ENCODE data around the gene PHYH.
"Not testable (repeated sequence)": the region's sequence is repeated elsewhere in the genome, so short reads cannot be mapped to it uniquely, and the experiment has no call there.

The PHYH gene

DNA sequence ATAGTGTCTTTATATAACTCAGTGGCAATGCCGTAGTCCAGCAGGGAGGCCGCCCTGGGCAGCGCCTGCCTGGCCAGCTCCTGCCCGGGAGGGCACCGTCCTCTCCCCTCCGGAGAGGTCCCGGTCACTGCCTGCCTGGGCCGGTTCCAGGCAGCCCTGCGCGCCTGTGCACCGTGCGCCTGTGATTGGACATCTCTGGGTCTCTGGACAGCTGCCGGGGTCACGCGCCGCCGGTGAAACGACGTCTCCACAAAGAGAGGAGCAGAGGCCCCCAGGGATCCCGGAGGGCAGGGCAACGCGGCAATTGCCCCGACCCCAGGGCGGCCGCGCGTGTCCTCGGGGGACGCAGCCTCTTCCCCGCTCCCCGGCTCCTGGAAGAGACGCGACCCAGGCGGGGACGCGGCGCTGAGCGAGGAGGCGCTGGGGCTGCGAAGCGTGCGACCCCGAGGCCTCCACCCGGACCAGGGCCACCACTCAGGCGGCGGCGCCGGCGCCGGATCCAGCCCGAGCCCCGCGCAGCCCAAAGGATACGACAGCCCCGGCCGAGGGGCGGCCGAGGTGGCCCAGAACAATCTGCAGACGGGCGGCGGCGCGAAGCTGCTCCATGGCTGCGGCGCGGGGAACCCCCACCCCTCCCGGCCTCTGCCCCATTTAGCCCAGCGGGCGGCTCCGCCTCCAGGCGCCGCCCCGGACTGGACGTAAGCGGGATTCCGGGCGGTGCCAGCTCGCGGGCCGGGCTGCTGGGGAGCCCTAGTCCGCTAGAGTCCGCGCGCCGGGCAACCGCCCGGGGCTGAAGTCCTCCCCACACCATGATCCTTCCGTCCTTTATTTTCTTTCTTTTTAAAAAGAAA, at the start of gene PHYH:
PHYH (minus strand) TSS at position 628 of the 851 bp plus-strand sequence; CDS start at position 606, 22 bp downstream.
- DNase-seq, result peak; percentile 81

DNA sequence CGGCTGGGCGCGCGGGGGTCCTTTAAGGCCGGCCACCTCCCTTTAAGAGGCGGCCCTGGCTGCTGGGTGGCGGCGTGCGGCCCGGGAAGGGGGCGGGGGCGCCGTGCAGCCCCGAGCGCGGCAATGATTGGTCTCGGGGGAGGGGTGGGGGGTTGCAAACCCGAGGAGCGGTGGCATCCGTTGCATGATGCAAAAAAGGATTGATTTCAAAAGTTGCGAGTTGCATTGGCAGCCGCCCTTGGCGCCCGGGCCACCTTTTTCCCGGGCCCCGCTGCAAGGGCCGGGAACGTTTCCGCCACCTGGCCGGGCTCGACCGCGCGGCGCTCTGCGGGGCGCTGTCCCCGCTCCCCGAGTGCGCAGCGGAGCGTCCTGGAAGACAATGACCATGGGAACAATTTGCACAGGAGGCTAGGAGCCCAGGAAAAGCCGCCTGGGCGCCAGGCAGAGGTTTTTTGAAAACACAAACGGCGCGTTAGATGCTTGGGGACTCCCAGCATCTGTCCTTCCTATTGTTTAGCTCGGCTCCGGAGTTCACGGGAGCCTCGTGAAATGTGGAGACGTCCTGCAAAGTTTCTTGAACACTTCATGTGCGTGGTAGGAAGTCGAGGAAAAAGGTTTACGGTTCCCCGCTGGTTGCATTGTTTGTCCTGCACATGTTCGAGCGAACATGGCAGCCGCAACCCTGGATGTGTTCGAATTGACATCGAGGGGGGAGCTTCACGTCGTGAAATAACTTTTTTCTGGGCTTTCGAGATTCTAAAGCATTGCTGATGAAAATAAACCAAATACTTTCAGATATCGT, 48.6 kb upstream of the PHYH start, which contains the start of gene SEPHS1:
SEPHS1 (minus strand) TSS at position 78 of the 802 bp plus-strand sequence. CDS start 3,343 bp downstream, outside the sequence.
- DNase-seq, result peak; percentile 89

DNA sequence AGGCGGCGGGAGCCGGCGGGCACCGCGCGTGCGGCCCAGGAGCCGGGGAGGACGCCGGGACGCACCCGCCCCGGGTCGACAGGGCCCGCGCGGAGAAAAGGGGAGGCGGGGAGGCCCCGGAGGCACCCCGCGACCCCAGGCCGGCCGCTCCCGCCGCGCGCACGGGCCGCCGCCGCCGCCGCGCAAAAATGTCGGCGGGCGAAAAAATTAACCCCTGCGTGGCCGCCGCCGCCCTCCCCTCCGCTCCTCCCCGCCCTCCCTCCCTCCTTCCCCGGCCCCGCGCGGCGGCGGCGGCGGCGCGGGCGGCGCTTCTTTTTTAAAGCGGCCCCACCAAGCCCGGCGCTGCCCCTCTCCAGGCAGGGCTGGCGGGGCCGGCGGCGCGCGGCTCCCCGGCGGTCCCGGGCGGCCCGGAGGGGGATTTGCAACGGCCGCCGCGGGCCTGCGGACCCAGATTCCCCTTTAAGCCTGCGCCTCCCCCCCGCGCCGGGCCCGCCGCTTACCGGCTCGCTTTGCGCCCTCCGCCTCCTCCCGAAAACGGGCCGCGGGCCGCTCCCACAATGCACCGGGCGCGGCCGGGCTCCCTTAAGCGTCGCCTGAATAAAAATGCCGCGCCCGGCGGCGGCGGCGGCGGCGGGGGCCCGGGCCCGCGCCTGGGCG, 47.8 kb upstream of the PHYH start:
- DNase-seq, result peak; percentile 85

DNA sequence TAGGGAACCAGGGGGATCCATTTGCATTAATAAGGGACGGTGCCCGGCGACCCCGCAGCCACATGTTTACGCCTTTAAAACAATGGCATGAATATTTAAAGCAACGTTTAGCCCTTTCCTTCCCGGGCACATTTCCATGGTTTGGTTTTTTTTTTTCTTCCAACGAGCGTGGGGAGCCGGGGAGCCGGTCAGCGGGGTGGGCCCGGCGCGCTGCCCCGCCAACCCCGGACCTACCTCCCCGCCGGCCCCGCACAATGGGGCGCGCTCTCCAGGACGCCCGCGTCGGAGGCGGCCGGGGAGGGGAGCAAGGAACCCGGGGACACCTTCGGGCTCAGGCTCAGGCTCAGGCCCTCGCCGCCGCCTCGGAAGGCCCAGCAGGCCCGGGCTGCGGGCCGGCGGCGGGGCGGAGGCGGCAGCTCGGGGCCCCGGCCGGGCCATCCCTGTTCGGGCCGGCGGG, 47.2 kb upstream of the PHYH start:
- peak; percentile 23 for DNase-seq

DNA sequence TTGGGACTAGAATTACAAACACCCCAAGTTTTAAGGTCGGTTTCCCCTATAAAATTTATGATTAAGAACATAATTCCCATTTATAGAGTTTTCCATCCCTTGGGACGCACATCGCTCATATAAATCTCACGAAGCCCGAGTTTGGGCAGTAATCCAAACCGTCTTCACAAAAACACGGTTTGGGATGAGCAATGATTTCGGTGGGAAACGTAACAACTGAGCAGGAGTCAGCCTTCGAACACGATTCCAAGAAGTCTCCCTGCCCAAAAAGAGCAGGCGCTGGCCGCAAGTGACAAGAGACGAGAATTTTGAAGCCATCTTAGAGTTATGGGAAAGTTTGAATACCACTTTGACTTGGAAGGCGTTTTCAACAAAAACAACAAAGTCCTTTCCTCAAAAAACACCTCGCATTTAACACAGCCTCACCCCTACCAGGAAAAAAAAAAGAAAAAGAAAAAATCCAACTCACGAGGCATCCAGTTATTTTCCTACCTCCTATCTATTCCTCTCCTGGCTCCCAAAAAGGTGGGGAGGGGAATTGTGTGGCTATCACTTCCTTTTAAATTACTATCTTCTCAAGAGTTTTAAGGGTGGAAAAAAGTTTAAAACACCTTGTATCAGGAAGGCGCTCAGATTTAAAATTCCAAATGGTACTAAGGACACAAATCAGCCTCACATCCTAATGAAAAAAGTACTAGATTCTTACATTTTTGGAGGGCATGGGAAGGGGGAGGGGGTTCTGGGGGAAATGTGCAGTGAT, 46.6 kb upstream of the PHYH start:
- DNase-seq, result no peak

DNA sequence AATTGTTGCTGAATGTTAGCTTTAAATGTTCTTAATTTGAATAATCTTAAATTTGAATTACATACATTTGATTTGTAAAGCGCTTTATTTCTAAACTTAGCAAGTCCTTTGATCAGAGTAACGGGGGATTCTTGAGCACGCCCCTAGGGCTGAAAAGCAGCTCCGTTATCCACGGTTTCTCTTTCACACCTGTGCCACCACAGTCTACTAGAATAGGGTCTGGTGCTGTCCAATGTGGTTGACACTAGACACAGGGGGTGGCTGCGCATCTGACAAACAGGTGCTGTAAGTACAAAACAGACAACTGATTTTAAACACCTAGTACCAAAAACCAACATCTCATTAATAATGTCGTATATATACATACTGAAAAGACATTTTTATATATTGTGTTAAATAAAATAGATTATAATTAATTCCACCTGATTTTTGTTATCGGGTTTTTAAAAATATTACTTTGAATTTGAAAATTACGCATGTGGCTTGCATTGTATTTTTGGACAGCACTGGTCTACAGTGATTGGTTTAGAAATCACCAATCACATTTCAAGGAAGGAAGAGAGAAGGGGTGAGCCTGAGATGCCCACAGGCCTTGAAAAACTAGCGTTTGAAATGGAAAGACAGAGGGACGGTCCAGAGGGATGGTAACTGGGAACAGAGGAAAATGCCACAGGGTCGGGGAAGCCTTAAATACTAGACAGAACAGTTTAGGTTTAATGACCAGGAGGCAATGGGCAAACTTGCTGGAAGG, 40.9 kb upstream of the PHYH start:
- DNase-seq, result peak; percentile 14

DNA sequence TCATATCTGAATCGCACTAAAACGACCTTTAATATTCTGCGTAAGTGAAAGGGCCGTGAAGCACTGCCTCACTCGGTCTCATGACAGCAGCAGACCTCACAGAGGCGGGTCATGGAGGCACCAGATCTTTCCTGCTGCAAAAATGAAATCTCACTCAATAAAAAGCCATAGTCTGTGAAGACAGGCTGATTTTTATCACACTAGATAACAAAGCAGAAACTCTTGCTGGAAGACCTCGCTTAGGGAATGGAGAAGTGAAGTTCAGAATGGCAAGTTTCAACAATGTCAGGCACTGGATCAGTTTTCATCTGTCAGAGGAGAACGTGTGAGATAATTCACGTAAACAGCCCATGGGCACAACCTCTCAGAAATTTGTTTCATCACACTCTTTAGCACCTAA, 40.2 kb upstream of the PHYH start:
- no peak for DNase-seq

DNA sequence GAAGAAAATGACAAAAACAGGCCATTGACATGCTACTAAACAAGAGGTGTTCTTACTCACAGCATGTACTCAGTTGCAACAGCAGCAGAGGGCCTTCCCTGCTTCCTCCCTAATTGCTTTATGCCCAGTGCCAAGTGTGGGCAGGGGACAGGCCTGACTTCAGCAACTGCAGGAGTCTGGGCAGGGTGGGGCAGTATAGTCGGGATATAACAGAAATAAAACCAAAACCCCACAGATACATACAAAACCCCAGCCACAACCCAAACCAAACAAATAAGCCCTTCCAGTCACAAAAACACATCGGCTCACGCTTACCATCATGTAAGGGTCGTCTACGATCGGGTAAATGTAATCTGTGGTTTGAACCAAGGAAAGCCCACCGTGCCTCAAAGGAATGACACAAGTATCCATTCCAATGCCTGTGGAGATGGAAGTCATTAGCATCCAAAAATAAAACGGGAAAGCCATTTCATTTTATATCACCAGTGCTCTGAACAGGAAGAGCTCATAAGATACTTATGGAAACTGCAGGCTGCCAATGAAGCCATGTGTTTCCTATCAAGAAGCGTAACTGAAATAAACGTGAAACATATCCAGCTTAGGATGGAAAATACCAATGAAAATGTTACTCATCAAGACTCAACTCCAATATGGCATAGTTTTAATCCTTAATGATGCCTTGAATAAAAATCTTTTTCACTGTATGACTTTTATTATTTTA, 38.7 kb upstream of the PHYH start:
- DNase-seq, result no peak

DNA sequence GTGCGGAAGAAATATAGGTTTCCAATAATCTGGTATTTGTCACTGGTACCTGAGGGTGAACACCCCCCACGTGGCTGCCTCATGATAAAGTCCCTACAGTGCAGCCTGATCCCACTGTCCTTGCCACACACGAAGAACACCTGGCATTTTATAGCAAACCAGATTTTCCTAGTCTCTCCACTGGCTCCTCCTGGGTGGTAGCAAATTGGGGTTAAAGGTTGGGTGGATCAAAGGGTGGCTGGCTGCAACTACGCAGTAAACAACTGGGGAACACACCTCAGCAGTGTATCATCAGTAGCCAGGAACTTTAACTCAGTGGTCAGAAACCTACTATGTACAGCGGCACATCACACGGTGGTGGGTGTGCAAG, 37.9 kb upstream of the PHYH start:
- no peak for DNase-seq

DNA sequence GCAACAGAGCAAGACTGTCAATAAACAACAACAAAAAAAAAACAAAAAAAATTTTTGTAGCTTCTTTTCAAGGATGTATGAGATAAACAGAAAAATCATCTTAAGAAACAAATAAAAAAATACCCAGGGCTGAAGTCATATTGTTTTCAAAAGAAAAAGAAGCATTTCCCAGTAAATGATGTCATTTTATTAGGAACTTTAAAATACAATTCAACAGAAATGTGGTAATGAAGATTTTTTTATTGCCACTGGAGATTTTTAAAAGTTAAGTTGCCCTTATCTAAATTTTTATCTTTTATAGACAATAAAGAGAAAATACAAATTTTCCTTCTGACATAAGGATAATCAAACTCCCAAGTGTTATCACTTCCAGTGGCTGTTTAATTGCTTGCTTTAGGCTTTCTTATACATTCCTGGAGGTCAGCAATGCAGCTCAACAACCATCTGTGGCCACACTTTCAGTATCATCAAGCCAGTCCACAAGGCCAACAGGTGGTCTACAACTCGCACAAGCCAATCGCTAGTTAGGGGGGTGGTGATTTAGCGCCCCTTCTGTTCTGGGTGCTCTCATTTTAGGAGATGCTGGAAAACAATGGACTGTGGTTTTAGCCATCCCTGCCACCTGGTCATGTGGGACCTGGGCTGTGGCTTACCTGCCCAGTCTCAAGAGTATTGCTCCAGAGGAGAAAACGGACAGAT, 37.4 kb upstream of the PHYH start:
- DNase-seq, result no peak

DNA sequence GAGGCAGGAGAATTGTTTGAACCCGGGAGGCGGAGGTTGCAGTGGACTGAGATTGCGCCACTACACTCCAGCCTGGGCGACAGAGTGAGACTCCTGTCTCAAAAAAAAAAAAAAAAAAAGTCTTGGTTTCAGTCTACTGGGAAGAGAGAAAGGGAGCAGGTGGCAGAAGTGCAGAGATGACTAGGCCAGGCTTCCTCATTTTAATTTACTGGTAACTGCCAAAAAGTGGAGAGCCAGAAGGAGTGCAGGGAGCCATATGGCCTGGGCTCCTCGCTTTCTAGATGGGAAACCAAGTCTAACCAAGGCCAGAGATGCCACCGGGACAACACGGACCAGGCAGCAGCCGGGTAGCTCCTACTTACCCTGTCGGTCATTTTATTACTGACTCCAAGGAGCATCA, 36.0 kb upstream of the PHYH start:
- DNase-seq, result no peak

DNA sequence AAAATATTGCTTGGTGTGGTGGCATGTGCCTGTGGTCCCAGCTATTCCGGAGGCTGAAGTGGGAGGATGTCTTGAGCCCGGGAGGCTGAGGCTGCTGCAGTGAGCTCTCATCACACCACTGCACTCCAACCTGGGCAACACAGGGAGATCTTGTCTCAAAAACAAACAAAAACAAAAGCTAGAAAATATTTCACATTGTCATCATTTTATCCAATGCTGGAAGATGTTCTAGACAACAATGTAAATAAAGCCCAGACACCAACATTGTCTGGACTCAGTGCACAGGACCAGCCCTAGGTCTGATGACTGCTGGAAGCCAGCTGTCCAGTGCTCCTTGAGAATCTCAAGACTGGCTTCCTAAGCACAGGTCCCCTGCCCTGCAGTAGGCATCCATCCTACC, 34.7 kb upstream of the PHYH start:
- DNase-seq, result no peak

DNA sequence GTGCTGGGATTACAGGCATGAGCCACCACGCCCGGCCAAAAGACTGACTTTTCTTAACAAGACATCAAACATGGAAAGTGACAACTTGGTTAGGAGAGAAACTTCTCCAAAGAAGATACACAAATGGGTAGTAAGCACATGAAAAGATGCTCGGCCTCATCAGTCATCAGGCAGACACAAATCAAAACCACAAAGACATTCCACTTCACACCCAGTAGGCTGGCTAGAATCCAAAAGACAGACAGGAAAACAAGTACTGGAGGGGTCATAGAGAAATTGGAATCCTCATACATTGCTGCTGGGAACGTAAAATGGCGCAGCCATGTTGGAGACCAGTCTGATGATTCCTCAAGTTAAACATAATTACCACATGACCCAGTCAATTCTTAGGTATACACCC, 31.8 kb upstream of the PHYH start:
- no peak for DNase-seq

DNA sequence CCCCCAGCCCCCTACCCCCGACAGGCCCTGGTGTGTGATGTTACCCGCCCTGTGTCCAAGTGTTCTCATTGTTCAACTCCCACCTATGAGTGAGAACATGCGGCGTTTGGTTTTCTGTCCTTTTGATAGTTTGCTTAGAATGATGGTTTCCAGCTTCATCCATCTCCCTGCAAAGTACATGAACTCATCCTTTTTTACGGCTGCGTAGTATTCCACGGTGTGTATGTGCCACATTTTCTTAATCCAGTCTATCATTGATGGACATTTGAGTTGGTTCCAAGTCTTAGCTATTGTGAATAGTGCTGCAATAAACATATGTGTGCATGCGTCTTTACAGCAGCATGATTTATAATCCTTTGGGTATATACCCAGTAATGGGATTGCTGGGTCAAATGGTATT, 31.1 kb upstream of the PHYH start:
- DNase-seq, result not testable (repeated sequence)

DNA sequence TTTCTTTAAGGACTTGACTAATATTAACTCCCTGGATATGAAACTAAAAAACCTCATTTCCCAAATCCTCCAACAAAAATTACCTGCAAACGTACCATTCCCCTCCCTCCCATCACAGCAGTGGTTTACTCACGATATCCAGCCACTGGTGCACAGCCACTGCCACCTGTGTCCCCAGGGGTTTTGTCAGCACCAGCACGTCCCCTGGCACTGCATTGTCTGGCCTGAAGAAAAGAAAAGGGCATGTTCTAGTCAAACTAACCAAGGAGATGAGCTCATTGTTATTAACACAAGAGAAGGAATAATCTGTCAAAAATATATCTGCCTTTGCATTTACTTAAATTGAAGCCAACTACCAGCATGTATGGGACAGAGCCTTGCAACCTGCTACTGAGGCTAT, 29.7 kb upstream of the PHYH start:
- DNase-seq, result no peak

DNA sequence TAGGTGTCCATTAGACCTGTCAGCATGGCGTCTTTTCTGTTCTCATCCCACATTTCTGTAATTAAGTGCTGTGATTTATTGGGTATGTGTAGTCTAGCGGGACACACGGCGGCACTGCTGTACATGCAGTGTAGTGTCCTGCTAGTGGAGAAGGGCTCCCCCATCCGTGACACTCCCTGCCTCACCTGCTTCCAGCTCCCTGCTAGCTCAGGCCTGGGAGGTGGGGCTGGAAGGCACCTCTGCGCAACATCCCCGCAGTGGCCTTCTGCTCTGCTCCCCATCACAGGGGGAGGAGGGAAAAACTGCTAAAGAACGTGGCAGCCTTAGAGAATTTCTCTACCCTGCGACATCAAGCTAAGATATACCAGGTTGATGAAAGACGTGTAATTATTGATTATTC, 28.7 kb upstream of the PHYH start:
- no peak for DNase-seq

DNA sequence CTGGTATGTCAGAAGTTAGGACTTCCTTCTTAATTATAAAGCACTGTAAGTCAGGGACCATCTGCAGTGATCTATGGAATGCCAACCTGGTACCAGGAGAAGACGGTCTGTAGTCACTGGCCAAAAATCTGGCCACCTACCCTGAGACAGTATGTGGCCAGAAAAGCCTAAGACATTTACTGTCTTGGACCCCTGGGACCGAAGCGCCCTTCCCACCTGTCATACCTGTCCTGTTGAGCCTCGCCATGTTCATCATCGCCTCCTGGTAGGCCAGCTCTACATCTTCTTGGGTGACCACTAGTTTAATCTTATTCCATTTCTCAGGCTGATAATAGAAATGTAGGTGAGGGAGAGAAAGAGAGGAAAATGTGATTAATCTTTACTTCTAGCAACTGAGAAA, 28.3 kb upstream of the PHYH start:
- DNase-seq, result no peak

DNA sequence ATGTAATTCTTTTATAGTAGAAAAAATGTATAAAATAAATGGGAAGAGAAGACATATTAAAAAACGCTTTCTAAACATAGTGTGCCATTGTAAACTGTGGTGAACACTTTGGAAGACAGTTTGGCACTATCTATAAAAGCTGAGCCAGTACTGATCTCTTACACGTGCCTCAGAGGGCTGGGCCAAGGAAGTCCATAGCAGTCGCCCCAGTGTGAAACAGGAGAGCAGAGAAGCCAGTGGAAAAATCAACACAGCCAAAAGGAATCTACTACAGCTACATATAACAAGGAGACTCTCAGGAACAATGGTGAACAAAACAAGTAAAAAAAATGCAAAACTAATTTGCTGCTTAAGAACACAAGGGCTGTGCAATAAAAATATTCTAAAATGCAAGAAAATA, 27.7 kb upstream of the PHYH start:
- DNase-seq, result no peak

DNA sequence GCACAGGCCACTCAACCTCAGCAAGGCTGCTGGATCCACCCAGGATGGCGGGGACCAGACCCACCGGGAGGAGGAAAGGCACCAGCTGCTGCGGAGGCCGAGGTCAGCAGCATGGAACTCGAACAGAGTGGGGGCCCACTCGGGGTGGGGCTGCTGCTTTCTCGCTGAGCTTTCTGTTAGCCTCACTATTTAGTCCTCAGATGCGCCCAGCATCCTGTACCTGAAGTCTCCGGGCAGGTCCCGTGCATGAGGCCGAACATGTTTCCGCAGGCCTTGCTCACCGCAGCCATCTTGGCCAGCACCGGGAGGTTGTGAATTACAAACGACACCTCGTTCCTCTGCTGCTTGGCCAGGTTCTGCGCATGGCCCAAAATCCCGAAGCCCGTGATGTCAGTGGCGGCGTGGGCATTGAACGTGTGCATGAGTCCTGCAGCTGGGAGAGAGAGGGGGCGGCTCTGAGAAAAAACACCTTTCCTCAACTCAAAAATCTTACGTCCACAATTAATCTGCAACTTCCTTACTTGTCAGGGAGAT, 22.8 kb upstream of the PHYH start:
- DNase-seq, result no peak

DNA sequence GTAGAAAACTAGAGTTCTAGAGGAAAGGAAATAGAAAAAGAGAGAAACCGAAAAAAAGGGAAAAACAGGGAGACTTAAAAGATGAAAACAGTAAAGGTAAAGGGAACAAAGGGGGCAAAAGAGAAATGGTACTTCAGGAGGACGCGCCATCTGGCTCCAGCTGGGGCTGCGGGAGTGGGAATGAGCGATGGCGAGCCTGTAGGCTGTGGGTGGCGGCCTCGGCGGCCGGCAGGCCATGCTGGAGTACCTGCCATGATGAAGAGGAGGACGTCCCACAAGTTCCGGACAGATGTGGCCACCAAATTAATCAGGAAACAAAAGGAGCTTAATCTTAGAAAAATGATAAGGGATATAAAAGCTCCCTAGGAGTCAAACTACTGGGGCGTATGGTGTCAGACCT, 21.7 kb upstream of the PHYH start:
- no peak for DNase-seq
